ENCODE results near the gene BCAM. TPM values are rescaled to one million over a fixed set of nuclear protein-coding genes. Genes with fewer than 3 reads are reported as not detected.

Gene BCAM
- polyA plus RNA-seq, 3 donors, result 0.09 TPM; not detected in 2

DNA sequence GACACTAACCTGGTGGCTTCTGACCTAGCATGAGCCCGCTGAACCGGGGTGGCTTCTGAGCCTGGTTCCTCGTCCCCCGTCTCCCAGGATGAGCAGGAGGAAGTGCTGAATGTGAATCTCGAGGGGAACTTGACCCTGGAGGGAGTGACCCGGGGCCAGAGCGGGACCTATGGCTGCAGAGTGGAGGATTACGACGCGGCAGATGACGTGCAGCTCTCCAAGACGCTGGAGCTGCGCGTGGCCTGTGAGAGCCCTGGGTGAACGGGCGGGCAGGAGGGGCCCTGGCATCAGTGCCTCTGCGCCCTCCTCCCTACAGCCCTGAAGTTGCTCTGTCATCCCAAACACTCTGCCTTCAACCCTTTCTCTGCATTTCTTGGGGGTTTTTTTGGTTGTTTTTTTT lies 5.6 kb downstream of the BCAM start:
- Histone ChIP-seq H4K20me1 (ENCODE audit: insufficient read depth, low read length) (no peaks in the 10 kb centered on the region), H3K4me3 (replicated peaks in 1 of 3; ENCODE audit: low read depth in 2 of 3, low read length in 3 of 3) (no peak overlapping the region), H3K27ac (ENCODE audit: low read depth in 1 of 2, low read length in 2 of 2) (no peak overlapping the region), H3K36me3 (replicated peaks in 1 of 2; ENCODE audit: control insufficient read depth in 1 of 2, insufficient read depth in 2 of 2, low read length in 2 of 2) (no peaks in the 10 kb centered on the region), H3K79me2 (ENCODE audit: insufficient read depth, low read length) (no peaks in the 10 kb centered on the region), H3K27me3 (ENCODE audit: control insufficient read depth in 2 of 2, insufficient read depth in 2 of 2, low read length in 2 of 2) (peaks cover 0 to 4% of the 10 kb centered on the region in 2 donors), H2AFZ (ENCODE audit: insufficient read depth, low read depth, low read length, poor library complexity, severe bottlenecking) (no peak overlapping the region), H3K4me1 (ENCODE audit: control insufficient read depth in 1 of 2, insufficient read depth in 2 of 2, low read length in 2 of 2) (peaks cover under 1% of the 10 kb centered on the region in 2 donors), H3K4me2 (replicated peaks; ENCODE audit: extremely low read depth, low read length, poor library complexity, severe bottlenecking) (no peak overlapping the region), H3K9me3 (replicated peaks in 1 of 2; ENCODE audit: control insufficient read depth in 1 of 2, insufficient read depth in 1 of 2, low read length in 2 of 2) (no peaks in the 10 kb centered on the region), H3K9ac (ENCODE audit: insufficient read depth, low read length, poor library complexity, severe bottlenecking) (no peak overlapping the region)
- TF ChIP-seq, protein P1, sequence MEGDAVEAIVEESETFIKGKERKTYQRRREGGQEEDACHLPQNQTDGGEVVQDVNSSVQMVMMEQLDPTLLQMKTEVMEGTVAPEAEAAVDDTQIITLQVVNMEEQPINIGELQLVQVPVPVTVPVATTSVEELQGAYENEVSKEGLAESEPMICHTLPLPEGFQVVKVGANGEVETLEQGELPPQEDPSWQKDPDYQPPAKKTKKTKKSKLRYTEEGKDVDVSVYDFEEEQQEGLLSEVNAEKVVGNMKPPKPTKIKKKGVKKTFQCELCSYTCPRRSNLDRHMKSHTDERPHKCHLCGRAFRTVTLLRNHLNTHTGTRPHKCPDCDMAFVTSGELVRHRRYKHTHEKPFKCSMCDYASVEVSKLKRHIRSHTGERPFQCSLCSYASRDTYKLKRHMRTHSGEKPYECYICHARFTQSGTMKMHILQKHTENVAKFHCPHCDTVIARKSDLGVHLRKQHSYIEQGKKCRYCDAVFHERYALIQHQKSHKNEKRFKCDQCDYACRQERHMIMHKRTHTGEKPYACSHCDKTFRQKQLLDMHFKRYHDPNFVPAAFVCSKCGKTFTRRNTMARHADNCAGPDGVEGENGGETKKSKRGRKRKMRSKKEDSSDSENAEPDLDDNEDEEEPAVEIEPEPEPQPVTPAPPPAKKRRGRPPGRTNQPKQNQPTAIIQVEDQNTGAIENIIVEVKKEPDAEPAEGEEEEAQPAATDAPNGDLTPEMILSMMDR (IDR thresholded peaks at IDR 0.05), result no peak
- no peaks in the 10 kb centered on the region for H3K9me3 Mint-ChIP-seq
- intact Hi-C loops (cut with micrococcal nuclease), result no loop called here
- no peak overlapping the region for H3K4me3 Mint-ChIP-seq
- WGBS (ENCODE audit: insufficient coverage), result 61% methylated on average over 12 of the region's 17 CpGs
- H3K27ac Mint-ChIP-seq, result no peak overlapping the region
- peaks cover under 1% of the 10 kb centered on the region for H3K4me1 Mint-ChIP-seq
- peaks cover 9 to 14% (median 11%) of the 10 kb centered on the region in 3 donors for H3K27me3 Mint-ChIP-seq (ENCODE audit: low read depth in 3 of 3)
- DNase-seq, result no peak
- no peaks in the 10 kb centered on the region for H3K36me3 Mint-ChIP-seq

DNA sequence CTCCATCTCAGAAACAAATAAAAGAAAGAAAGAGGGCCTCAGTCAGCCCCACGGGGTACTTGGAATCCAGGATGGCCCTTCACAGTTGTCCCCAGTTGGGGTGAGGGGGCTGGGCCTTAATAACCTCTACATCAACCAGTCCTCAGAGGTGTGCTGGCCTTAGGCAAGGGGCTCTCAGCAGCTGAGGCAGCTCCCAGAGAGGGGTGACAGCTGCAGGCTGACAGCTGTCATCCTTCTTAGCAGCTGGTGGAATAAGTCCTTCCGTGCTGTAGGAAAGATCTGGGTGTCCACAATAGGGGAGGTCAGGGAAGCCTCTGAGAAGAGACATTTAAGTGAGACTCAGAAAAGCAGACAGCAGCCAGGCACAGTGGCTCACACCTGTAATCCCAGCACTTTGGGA lies 7.4 kb downstream of the BCAM start:
- no peak overlapping the region for H3K4me3 Mint-ChIP-seq
- Histone ChIP-seq H2AFZ (ENCODE audit: insufficient read depth, low read depth, low read length, poor library complexity, severe bottlenecking) (no peak overlapping the region), H3K27me3 (ENCODE audit: control insufficient read depth in 2 of 2, insufficient read depth in 2 of 2, low read length in 2 of 2) (no peaks in the 10 kb centered on the region), H3K4me2 (replicated peaks; ENCODE audit: extremely low read depth, low read length, poor library complexity, severe bottlenecking) (no peak overlapping the region), H3K27ac (ENCODE audit: low read depth in 1 of 2, low read length in 2 of 2) (no peak overlapping the region), H3K9ac (ENCODE audit: insufficient read depth, low read length, poor library complexity, severe bottlenecking) (no peak overlapping the region), H3K79me2 (ENCODE audit: insufficient read depth, low read length) (no peaks in the 10 kb centered on the region), H3K36me3 (replicated peaks in 1 of 2; ENCODE audit: control insufficient read depth in 1 of 2, insufficient read depth in 2 of 2, low read length in 2 of 2) (no peaks in the 10 kb centered on the region), H4K20me1 (ENCODE audit: insufficient read depth, low read length) (no peaks in the 10 kb centered on the region), H3K4me3 (replicated peaks in 1 of 3; ENCODE audit: low read depth in 2 of 3, low read length in 3 of 3) (no peak overlapping the region), H3K4me1 (ENCODE audit: control insufficient read depth in 1 of 2, insufficient read depth in 2 of 2, low read length in 2 of 2) (no peaks in the 10 kb centered on the region), H3K9me3 (replicated peaks in 1 of 2; ENCODE audit: control insufficient read depth in 1 of 2, insufficient read depth in 1 of 2, low read length in 2 of 2) (no peaks in the 10 kb centered on the region)
- H3K27ac Mint-ChIP-seq, result no peak overlapping the region
- WGBS (ENCODE audit: insufficient coverage), result no CpG with 5 or more reads among the region's 2 CpGs
- no peaks in the 10 kb centered on the region for H3K4me1 Mint-ChIP-seq
- no peak for DNase-seq
- TF ChIP-seq, protein P1 (IDR thresholded peaks at IDR 0.05), result no peak
- intact Hi-C loops (cut with micrococcal nuclease), result no loop called here
- H3K9me3 Mint-ChIP-seq, result no peaks in the 10 kb centered on the region
- peaks cover 4 to 8% (median 4%) of the 10 kb centered on the region in 3 donors for H3K27me3 Mint-ChIP-seq (ENCODE audit: low read depth in 3 of 3)
- H3K36me3 Mint-ChIP-seq, result no peaks in the 10 kb centered on the region
